NCI-H2081 (cell line): ENCODE results near the gene DACT2.
"Not testable (repeated sequence)": the region's sequence is repeated elsewhere in the genome, so short reads cannot be mapped to it uniquely, and the experiment has no call there.

Experiments used
- DNase-seq, 2 experiments: peaks; one replicate each; lab custom pipeline; 2025; lab: John Stamatoyannopoulos, UW

The DACT2 gene

GRCh38 chr6:168303982-168304751, 15.4 kb downstream of the DACT2 start:
- no peak for DNase-seq

- DNase-seq = no peak
Measured at GRCh38 chr6:168302534-168302933, 17.0 kb downstream of the DACT2 start.

GRCh38 chr6:168301648-168302398, 17.8 kb downstream of the DACT2 start:
- peak; percentile 30 to 80 for DNase-seq

GRCh38 chr6:168300975-168301647, 18.5 kb downstream of the DACT2 start:
- DNase-seq = no peak

- no peak for DNase-seq
Measured at GRCh38 chr6:168299541-168300511, 19.8 kb downstream of the DACT2 start.

GRCh38 chr6:168297643-168298042, 21.9 kb downstream of the DACT2 start:
- no peak for DNase-seq

GRCh38 chr6:168294901-168295300, 24.7 kb downstream of the DACT2 start:
- no peak for DNase-seq

GRCh38 chr6:168293636-168294530, 25.7 kb downstream of the DACT2 start:
- DNase-seq = no peak

GRCh38 chr6:168292826-168293225, 26.8 kb downstream of the DACT2 start:
- DNase-seq = peak; percentile 30 to 79

GRCh38 chr6:168291450-168291849, 28.1 kb downstream of the DACT2 start:
- DNase-seq = no peak

- no peak for DNase-seq
Measured at GRCh38 chr6:168290095-168290494, 29.5 kb downstream of the DACT2 start.

- DNase-seq = no peak
Measured at GRCh38 chr6:168289571-168289962, 30.0 kb downstream of the DACT2 start.

- DNase-seq = no peak
Measured at GRCh38 chr6:168288781-168289570, 30.6 kb downstream of the DACT2 start.

GRCh38 chr6:168287460-168287859, 32.1 kb downstream of the DACT2 start:
- DNase-seq = not testable (repeated sequence)

GRCh38 chr6:168286771-168287446, 32.7 kb downstream of the DACT2 start:
- not testable (repeated sequence) for DNase-seq

GRCh38 chr6:168286116-168286515, 33.5 kb downstream of the DACT2 start:
- no peak for DNase-seq

GRCh38 chr6:168285456-168285855, 34.1 kb downstream of the DACT2 start:
- DNase-seq = no peak

- no peak for DNase-seq
Measured at GRCh38 chr6:168284187-168284586, 35.4 kb downstream of the DACT2 start.

- DNase-seq = no peak
Measured at GRCh38 chr6:168283686-168284025, 35.9 kb downstream of the DACT2 start.
